ENCODE results near the gene DEXI. TPM values are rescaled to one million over a fixed set of nuclear protein-coding genes. Genes with fewer than 3 reads are reported as not detected.
A peak's percentile ranks its signal among the peaks of the same experiment; 100 is the strongest.

Gene DEXI
- total RNA-seq, 4 donors from 2014 or later = 83.9 to 184 (median 127) TPM

DNA sequence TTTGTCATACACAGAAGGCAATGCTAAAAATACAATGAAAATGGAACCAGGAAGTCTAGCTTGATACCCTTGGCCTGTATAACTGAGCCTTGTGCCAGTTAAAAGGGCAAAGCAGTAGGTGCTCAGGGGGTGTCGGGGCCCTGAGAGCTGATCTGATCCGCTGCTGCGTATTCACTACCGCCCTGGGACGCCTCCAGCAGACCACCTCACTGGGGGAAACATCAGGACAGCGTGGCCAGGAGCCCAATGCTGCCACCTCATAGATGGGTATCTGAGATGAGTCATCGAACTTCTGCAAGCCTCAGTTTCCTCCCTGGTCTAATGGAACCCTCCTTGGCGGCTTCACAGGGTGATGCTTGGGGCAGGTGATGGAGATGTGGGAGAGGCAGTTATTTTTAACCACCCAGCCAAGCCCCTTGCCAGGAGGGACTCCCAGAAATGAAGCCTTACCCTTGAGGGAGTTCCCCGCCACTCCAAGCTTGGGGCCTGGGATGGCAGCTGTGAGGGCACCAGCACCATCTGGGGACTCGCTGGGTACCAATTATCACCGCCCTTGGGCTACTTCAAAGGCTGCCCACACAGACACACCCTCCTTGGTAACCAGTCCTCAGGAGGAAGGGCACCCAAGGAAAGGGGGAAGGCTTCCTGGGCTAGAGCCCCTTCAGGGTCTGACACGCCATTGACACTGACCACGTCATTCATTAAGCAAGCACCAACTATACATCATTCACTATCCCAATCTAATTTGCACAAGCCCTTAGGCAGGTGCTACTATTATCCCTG is 7.8 kb downstream of the DEXI start:
- intact Hi-C loops (cut with DNase I; ENCODE audit: low total_unique reads) (no loop called here), in situ Hi-C loops (cut with MboI; ENCODE audit: low sequenced_read_pairs in 4 of 4) (no loop called here)
- ATAC-seq = no peak
- DNase-seq = no peak
- Histone ChIP-seq H3K27ac (peak overlapping the region; percentile 91 to 96 (median 94)), H3K4me3 (no peak overlapping the region), H3K9me3 (no peaks in the 10 kb centered on the region), H3K27me3 (no peaks in the 10 kb centered on the region), H3K4me1 (peaks cover 85% of the 10 kb centered on the region in 2 donors), H3K36me3 (no peaks in the 10 kb centered on the region)
- TF ChIP-seq POLR2A (IDR thresholded peaks at IDR 0.05) = no peak
- TF ChIP-seq, protein P1, sequence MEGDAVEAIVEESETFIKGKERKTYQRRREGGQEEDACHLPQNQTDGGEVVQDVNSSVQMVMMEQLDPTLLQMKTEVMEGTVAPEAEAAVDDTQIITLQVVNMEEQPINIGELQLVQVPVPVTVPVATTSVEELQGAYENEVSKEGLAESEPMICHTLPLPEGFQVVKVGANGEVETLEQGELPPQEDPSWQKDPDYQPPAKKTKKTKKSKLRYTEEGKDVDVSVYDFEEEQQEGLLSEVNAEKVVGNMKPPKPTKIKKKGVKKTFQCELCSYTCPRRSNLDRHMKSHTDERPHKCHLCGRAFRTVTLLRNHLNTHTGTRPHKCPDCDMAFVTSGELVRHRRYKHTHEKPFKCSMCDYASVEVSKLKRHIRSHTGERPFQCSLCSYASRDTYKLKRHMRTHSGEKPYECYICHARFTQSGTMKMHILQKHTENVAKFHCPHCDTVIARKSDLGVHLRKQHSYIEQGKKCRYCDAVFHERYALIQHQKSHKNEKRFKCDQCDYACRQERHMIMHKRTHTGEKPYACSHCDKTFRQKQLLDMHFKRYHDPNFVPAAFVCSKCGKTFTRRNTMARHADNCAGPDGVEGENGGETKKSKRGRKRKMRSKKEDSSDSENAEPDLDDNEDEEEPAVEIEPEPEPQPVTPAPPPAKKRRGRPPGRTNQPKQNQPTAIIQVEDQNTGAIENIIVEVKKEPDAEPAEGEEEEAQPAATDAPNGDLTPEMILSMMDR (IDR thresholded peaks at IDR 0.05 in 4 of 5, conservative IDR thresholded peaks at IDR 0.05 in 1 of 5) = no peak

GRCh38 chr16:10933865-10934264 is 8.4 kb downstream of the DEXI start:
- Histone ChIP-seq H3K27me3 (no peaks in the 10 kb centered on the region), H3K4me1 (peaks cover 78 to 80% of the 10 kb centered on the region in 2 donors), H3K36me3 (peaks cover 0 to 4% of the 10 kb centered on the region in 2 donors), H3K27ac (peak overlapping the region; percentile 91 to 96 (median 94)), H3K9me3 (no peaks in the 10 kb centered on the region), H3K4me3 (no peak overlapping the region)
- no peak for ATAC-seq
- intact Hi-C loops (cut with DNase I; ENCODE audit: low total_unique reads) (no loop called here), in situ Hi-C loops (cut with MboI; ENCODE audit: low sequenced_read_pairs in 4 of 4) (no loop called here)
- DNase-seq = no peak
- TF ChIP-seq POLR2A (IDR thresholded peaks at IDR 0.05) = no peak
- TF ChIP-seq, protein P1 (IDR thresholded peaks at IDR 0.05 in 4 of 5, conservative IDR thresholded peaks at IDR 0.05 in 1 of 5) = no peak

- DNase-seq (no peak), ATAC-seq (no peak)
- H3K4me3 ChIP-seq = no peak overlapping the region
- no peak for TF ChIP-seq POLR2A (IDR thresholded peaks at IDR 0.05)
- TF ChIP-seq, protein P1 (IDR thresholded peaks at IDR 0.05 in 4 of 5, conservative IDR thresholded peaks at IDR 0.05 in 1 of 5) = no peak
- H3K36me3 ChIP-seq = peaks cover 0 to 11% of the 10 kb centered on the region in 2 donors
- in situ Hi-C loops (cut with MboI; ENCODE audit: low sequenced_read_pairs in 4 of 4) = no loop called here
- H3K4me1 ChIP-seq = peaks cover 71 to 73% of the 10 kb centered on the region in 2 donors
- H3K9me3 ChIP-seq = no peaks in the 10 kb centered on the region
- intact Hi-C loops (cut with DNase I; ENCODE audit: low total_unique reads) = no loop called here
- no peaks in the 10 kb centered on the region for H3K27me3 ChIP-seq
- peak overlapping the region; percentile 91 to 96 (median 94) for H3K27ac ChIP-seq
These were observed 9.1 kb downstream of the DEXI start for GRCh38 chr16:10932959-10933710.

DNA sequence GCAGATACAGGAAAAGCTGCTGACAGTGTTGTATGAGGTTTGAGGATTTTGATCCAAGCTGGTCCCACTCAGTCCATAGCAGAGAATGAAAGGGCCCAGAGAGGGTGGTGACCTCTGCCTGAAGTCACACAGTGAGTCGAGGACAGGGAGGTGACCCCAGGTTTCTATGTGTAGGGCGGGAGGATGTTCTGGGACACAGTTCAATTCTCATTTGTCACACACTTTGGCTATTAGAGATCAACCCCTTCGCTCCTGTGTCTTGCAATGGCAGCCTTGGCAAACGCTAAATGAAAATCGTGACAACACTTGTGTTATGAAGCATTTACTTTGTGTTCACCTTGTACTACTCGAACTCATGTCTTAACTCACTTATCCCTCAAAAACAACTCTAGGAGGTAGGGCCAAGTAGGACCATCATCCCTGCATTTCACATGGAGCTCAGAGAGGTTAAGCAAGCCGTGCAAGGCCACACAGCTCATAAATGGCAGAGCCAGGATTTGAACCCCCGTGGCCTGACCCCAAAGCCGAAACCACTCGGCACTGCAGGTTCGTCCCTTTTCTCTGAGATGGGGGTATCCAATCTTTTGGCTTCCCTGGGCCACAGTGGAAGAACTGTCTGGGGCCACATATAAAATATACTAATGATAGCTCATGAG is 10.2 kb downstream of the DEXI start:
- Histone ChIP-seq H3K27ac (peak overlapping the region in 2 of 4 donors; percentile 28 to 37), H3K9me3 (no peaks in the 10 kb centered on the region), H3K4me3 (no peak overlapping the region), H3K4me1 (peaks cover 61 to 63% of the 10 kb centered on the region in 2 donors), H3K27me3 (no peaks in the 10 kb centered on the region), H3K36me3 (peaks cover 0 to 21% of the 10 kb centered on the region in 2 donors)
- ATAC-seq = no peak
- in situ Hi-C loops (cut with MboI; ENCODE audit: low sequenced_read_pairs in 4 of 4) (no loop called here), intact Hi-C loops (cut with DNase I; ENCODE audit: low total_unique reads) (no loop called here)
- DNase-seq = no peak
- TF ChIP-seq, protein P1 (IDR thresholded peaks at IDR 0.05 in 4 of 5, conservative IDR thresholded peaks at IDR 0.05 in 1 of 5) = no peak
- no peak for TF ChIP-seq POLR2A (IDR thresholded peaks at IDR 0.05)
